Left lung (tissue), 10 donors: ENCODE data around the gene SP2. TPM values are rescaled to one million over a fixed set of nuclear protein-coding genes. Genes with fewer than 3 reads are reported as not detected.
A peak's percentile ranks its signal among the peaks of the same experiment; 100 is the strongest.

Source experiments
- ATAC-seq: fragments of 200-7000 bp; cut with Tn5 transposase; one replicate; pipeline ENCODE4 v1.9.1; 2020; ENCODE audit warnings: moderate library complexity
- DNase-seq, 4 donors: peaks; one replicate each; pipeline ENCODE4 v3.0.0-alpha.2; 2013 to 2020
- H3K27ac ChIP-seq, 2 donors: fragments of 200-600 bp; sonication (generic) in 1 of 2; one replicate each; pipeline versions ENCODE4 v1.5.0 to v1.8.0; 2020 to 2021
- H3K27me3 ChIP-seq, 2 donors: fragments of 200-600 bp; sonication (generic) in 1 of 2; one replicate each; pipeline versions ENCODE4 v1.5.0 to v1.8.0; 2020 to 2021
- H3K36me3 ChIP-seq, 2 donors: fragments of 200-600 bp; sonication (generic) in 1 of 2; one replicate each; pipeline versions ENCODE4 v1.5.0 to v1.8.0; 2020 to 2021
- H3K4me1 ChIP-seq, 2 donors: fragments of 200-600 bp; one replicate each; pipeline ENCODE4 v1.8.0; 2021
- H3K4me3 ChIP-seq, 2 donors: fragments of 200-600 bp; sonication (generic) in 1 of 2; one replicate each; pipeline versions ENCODE4 v1.5.0 to v1.8.0; 2020 to 2021; ENCODE audit warnings: mild to moderate bottlenecking in 1 of 2
- H3K9me3 ChIP-seq, 2 donors: fragments of 200-600 bp; sonication (generic) in 1 of 2; one replicate each; pipeline versions ENCODE4 v1.5.0 to v1.8.0; 2020 to 2021
- CTCF ChIP-seq, 2 donors: fragments of 200-600 bp; sonication (generic) in 1 of 2; IDR thresholded peaks; one replicate each; pipeline versions ENCODE4 v1.5.0 to v1.8.0; 2021; ENCODE audit warnings: antibody characterized with exemption in 2 of 2
- intact Hi-C, 2 donors: fragments of 100-400 bp; cut with DNase I; formaldehyde crosslinking; loops; one replicate each; pipeline versions ENCODE4 v1.11.2 to v1.14.2; 2022
- polyA plus RNA-seq, 6 donors: library from polyadenylated mRNA; unstranded; fragments of 120-200 nt; gene quantifications; one replicate each; pipeline ENCODE4 v1.2.1, GENCODE V29; 2013; ENCODE audit not compliant: insufficient read length in 6 of 6
- total RNA-seq, 2 donors: library from RNA; stranded (reverse); fragmentation: NEBNext Ultra II Directional; extraction: Animal tissue kit (Norgen Biotek cat#: 25700); gene quantifications; one replicate each; pipeline ENCODE4 v1.2.1, GENCODE V29; 2021
- donor health status: DM: no; HTN: yes; CAD: no.
- donor health status: DM: no; HTN: no; CAD: no.

SP2 gene
- total and polyA plus RNA-seq, 8 donors = 14.2 to 23.0 (median 21.8) TPM

GRCh38 chr17:47941246-47942095 lies 45.4 kb downstream of the SP2 start, which contains the start of gene PNPO:
PNPO (plus strand) TSS chr17:47941571; CDS start chr17:47941676, 105 bp downstream.
- H3K4me3 ChIP-seq = peak within 1 kb of the TSS; percentile 87 to 93
- H3K27ac ChIP-seq = peak within 1 kb of the TSS; percentile 53 to 85
- DNase-seq (peak; percentile 81 to 95 (median 94)), ATAC-seq (peak; percentile 99)
- H3K27me3 ChIP-seq = no peaks in the 10 kb centered on the region
- H3K36me3 ChIP-seq = peaks cover 0 to 18% of the 10 kb centered on the region in 2 donors
- intact Hi-C loops = loop anchor here in 1 of 2 donors (10.0 kb wide), 1 partner anchor 73 kb away; no protein-coding TSS in a partner anchor
- no peak for TF ChIP-seq CTCF (IDR thresholded peaks at IDR 0.05)
- no peaks in the 10 kb centered on the region for H3K9me3 ChIP-seq
- peaks cover 8 to 51% of the 10 kb centered on the region in 2 donors for H3K4me1 ChIP-seq

GRCh38 chr17:47942096-47942510 lies 46.1 kb downstream of the SP2 start:
- no peak for ATAC-seq
- Histone ChIP-seq H3K27me3 (no peaks in the 10 kb centered on the region), H3K4me3 (peak overlapping the region; percentile 87 to 93), H3K4me1 (peaks cover 8 to 57% of the 10 kb centered on the region in 2 donors), H3K27ac (peak overlapping the region; percentile 53 to 85), H3K9me3 (no peaks in the 10 kb centered on the region), H3K36me3 (peaks cover 0 to 20% of the 10 kb centered on the region in 2 donors)
- no peak for TF ChIP-seq CTCF (IDR thresholded peaks at IDR 0.05)
- no peak for DNase-seq
- intact Hi-C loops = loop anchor here in 1 of 2 donors (10.0 kb wide), 1 partner anchor 73 kb away; no protein-coding TSS in a partner anchor

GRCh38 chr17:47942568-47942967 lies 46.5 kb downstream of the SP2 start:
- TF ChIP-seq CTCF (IDR thresholded peaks at IDR 0.05) = no peak
- no peak overlapping the region for H3K27ac ChIP-seq
- H3K27me3 ChIP-seq = no peaks in the 10 kb centered on the region
- intact Hi-C loops = loop anchor here in 1 of 2 donors (10.0 kb wide), 1 partner anchor 72 kb away; no protein-coding TSS in a partner anchor
- ATAC-seq = no peak
- H3K36me3 ChIP-seq = peaks cover 0 to 20% of the 10 kb centered on the region in 2 donors
- H3K9me3 ChIP-seq = no peaks in the 10 kb centered on the region
- no peak for DNase-seq
- peak overlapping the region in 1 of 2 donors; percentile 87 for H3K4me3 ChIP-seq
- H3K4me1 ChIP-seq = peaks cover 8 to 59% of the 10 kb centered on the region in 2 donors

- H3K4me3 ChIP-seq = no peak overlapping the region
- no peak for TF ChIP-seq CTCF (IDR thresholded peaks at IDR 0.05)
- H3K9me3 ChIP-seq = no peaks in the 10 kb centered on the region
- no peaks in the 10 kb centered on the region for H3K27me3 ChIP-seq
- DNase-seq (no peak), ATAC-seq (no peak)
- intact Hi-C loops = loop anchor here in 1 of 2 donors (10.0 kb wide), 1 partner anchor 70 kb away; no protein-coding TSS in a partner anchor
- peaks cover 0 to 32% of the 10 kb centered on the region in 2 donors for H3K36me3 ChIP-seq
- H3K27ac ChIP-seq = peak overlapping the region in 1 of 2 donors; percentile 51
- peaks cover 20 to 79% of the 10 kb centered on the region in 2 donors for H3K4me1 ChIP-seq
Observed at GRCh38 chr17:47945080-47945479, 49.0 kb downstream of the SP2 start.
